Hematopoietic multipotent progenitor cell treated with erythropoietin and hydrocortisone succinate and interleukin-3 and kit ligand, for 8 days (in vitro differentiated cells): ENCODE results near the gene RNASEH2A.
"Not testable (repeated sequence)": the region's sequence is repeated elsewhere in the genome, so short reads cannot be mapped to it uniquely, and the experiment has no call there.

Experiments used
- DNase-seq: peaks from one replicate; pipeline ENCODE4 v3.0.0-alpha.2; 2015

The RNASEH2A gene

DNA sequence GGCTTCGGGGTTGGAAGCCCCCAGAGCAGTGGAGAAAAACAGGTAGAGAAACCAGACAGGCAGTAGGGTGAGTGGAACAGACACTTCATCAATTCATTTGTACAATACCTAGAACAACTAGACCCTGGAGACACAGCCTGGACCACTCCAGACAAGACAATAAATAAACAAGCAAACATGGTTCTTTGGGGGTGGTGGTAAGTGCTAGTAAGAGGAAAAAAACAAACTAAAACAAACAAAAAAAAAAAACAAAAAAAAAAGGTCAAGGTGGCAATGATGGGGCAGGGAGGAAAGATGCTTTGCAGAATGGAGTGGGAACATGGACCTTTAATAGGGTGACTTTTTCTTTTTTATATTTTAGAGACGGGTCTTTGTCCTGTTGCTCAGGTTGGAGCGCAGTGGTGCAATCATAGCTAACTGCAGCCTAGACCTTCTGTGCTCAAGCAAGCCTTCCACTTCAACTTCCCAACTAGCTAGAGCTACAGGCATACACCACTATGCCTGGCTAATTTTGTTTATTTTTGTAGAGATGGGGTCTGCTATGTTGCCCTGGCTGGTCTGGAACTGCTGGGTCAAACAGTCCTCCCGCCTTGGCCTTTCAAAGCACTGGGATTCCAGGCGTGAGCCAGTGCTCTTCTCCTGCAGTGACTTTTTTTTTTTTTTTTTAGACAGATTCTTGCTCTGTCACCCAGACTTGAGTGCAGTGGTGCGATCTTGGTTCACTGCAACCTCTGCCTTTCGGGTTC lies 12.0 kb upstream of the RNASEH2A start:
- no peak for DNase-seq

DNA sequence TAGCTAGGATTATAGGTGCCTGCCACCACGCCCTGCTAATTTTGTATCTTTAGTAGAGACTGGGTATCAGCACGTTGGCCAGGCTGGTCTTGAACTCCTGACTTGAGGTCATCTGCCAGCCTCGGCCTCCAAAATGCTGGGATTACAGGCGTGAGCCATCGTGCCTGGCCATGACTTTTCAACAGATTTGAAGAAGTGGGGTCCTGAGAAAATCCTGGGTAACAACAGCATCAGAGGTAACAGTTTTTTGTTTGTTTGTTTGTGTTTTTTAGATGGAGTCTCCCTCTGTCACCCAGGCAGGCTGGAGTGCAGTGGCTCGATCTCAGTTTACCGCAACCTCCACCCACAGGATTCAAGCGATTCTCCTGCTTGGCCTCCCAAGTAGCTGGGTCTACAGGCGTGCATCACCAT lies 11.4 kb upstream of the RNASEH2A start:
- DNase-seq = peak; percentile 19

DNA sequence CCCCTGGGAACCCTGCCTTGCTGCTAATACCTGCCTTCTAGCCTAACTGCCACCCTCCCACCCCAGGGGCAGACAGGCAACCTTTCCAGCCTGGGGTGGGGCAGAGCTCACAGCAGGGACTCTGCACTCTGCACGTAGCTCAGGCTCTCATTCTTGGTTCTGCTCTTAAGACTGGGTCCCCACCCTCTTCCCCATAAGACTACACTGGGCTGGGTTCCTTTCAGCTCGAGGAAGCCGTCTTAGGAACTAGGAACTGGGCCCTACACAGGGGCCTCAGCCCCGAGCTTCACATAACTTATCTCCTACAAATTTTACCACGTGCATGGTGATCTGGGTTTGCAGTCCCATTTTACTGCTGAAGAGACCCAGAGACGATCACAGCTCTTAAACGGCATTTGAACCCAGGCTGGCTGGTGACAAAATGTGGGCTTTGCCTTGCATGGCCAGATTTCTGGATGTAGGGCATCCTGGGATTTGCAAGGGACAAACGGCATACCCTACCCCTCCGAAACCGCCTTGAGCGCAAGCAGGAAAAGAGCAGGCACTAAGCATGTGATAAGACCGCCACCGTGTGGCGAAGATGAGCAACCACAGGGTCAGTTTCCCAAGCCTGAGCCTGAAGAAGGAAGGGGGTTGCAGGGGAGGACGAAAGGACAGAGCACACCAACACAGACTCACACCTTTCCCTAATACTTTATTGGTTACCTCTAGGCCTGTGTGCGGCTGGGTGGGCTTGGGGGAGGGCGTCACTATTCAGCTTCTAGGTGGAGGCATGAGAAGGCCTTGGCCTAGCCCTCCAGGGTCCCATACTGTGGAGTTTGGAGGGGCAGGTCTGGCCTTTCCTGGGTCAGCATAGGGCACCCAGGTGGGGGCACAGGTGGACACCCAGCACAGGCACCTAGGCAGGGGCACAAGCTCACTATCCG lies 10.0 kb upstream of the RNASEH2A start:
- peak; percentile 88 for DNase-seq

DNA sequence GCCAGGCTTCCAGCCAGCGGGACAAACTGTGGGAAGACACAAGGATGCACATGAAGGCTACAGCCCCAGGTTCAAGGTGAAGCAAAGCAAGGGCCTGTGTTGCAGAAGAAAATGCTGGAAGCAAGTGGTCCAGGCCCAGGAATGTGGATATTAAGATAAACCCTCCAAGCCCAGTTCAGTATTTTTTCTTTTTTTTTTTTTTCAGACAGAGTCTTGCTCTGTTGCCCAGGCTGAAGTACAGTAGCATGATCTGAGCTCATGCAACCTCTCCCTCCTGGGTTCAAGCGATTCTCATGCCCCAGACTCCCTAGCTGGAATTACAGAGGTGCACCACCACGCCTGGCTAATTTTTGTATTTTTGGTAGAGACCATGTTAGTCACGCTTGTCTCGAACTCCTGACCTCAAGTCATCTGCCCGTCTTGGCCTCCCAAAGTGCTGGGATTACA lies 9.2 kb upstream of the RNASEH2A start:
- DNase-seq = peak; percentile 32

DNA sequence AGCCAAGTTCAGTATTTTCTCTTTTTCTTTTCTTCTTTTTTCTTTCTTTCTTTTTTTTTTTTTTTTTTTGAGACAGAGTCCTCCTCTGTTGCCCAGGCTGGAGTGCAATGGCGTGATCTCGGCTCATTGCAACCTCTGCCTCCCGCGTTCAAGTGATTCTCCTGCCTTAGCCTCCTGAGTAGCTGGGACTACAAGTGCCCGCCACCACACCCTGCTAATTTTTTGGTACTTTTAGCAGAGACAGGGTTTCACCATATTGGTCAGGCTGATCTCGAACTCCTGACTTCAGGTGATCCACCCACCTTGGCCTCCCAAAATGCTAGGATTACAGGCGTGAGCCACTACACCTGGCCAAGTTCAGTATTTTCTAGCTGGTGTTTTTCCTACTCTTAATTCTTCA lies 8.8 kb upstream of the RNASEH2A start:
- not testable (repeated sequence) for DNase-seq

DNA sequence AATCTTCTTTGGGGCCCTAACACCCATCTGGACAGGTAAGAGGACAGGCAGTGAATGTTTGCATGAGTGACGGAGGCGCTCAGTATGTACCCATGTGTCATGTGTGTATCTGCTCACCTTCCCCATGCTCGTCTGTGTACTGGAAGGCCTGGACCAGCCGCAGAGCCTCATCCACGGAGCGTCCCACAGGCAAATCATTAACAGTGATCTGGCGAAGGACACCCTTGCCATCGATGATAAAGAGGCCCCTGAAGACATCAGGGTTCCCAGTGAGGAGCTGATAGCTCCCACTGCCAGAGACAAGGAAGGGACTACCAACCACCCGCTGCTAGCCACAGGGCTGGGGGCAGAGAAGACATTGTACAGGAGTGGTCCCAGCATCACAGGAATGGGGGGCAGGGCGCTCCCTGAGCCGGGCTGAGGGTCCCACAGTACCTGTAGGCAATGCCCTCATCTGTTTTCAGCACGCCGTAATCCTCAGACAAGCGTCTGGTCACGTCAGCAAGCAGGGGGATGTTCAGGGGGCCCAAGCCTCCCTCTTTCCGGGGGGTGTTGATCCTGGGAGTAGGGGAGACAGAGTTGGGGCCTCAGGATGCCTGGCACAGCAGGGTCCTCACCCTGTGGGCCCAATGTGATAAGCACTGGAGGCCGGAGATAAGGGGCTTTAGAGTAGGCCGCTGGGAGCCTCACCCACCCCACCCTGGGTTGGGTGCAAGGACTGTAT lies 6.5 kb upstream of the RNASEH2A start:
- peak; percentile 92 for DNase-seq

DNA sequence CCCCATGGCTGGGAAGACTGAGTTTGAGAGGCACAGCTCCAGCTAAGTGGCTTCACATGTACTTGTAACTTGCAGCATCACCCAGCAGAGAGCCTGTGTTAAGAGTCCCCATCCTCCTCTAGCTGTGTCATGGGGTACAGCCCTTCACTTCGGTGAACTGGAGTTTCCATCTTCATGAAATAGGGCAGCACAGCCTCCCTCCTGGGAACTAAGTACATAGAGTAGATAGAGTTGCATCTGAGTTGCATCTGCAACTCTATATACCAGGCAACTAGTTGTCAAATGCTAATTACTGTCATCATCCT lies 6.0 kb upstream of the RNASEH2A start:
- DNase-seq = no peak

DNA sequence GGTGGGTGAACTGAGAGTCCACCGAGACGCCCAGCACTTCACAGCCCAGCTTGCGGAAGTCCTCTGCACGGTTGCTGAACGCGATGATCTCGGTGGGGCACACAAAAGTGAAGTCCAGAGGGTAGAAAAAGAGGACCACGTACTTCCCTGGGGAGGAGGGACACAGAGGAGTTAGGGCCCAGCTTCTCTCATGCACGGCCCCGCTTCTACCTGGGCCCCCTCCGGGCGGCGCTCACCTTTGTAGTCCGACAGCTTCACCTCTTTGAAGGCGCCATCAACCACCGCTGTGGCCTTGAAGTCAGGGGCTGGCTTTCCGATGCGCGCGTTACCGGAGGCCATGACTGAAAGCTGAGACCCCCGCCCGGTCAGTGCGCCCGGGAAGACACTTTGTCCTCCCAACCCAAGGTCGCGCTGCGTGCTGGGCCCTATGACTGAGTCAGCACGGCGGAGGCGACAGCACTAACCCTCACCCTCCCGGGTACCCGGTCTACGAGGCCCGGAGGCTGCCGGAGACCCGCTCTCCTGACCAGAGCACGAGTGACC lies 5.4 kb upstream of the RNASEH2A start:
- DNase-seq = peak; percentile 14

DNA sequence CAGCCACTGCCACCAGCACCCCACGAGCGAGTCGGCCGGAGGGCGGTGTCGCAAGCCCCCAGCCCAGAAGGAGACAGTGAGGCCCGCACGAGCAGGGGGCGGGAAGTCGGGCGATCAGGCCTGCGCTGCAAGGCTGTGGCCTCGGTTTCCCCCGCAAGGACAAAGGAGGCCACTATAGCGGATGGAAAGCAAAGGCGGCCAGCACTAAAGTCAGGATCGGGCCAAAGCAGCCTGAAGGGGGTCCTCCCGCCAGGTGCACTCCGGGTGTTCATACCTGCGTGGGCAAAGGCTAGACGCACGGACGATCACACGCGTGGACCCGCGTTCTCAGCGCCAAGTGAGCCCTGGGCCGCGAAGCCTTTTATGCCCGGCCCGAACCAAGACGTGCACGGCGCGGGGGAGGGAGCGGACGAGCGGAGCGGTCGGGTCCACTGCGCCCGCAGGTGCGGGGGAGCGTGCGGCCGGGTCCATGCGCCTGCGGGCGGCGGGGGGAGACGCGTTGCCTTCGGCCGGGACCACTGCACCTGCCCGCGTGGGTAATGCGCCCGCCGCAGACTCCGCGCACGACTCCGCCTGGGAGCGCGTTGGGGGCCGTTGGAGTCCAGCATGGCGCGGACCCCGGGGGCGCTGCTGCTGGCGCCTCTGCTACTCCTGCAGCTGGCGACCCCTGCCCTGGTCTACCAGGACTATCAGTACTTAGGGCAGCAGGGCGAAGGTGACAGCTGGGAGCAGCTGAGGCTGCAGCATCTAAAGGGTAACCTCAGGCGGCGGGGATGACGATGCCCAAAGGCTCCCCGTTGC lies 4.7 kb upstream of the RNASEH2A start, which contains the start of the genes PRDX2 and THSD8:
PRDX2 (minus strand) TSS at position 335 of the 801 bp plus-strand sequence. CDS start 539 bp downstream, outside the sequence.
THSD8 (plus strand) TSS at position 604 of the 801 bp plus-strand sequence; CDS start at position 607, 3 bp downstream.
- peak; percentile 87 for DNase-seq

DNA sequence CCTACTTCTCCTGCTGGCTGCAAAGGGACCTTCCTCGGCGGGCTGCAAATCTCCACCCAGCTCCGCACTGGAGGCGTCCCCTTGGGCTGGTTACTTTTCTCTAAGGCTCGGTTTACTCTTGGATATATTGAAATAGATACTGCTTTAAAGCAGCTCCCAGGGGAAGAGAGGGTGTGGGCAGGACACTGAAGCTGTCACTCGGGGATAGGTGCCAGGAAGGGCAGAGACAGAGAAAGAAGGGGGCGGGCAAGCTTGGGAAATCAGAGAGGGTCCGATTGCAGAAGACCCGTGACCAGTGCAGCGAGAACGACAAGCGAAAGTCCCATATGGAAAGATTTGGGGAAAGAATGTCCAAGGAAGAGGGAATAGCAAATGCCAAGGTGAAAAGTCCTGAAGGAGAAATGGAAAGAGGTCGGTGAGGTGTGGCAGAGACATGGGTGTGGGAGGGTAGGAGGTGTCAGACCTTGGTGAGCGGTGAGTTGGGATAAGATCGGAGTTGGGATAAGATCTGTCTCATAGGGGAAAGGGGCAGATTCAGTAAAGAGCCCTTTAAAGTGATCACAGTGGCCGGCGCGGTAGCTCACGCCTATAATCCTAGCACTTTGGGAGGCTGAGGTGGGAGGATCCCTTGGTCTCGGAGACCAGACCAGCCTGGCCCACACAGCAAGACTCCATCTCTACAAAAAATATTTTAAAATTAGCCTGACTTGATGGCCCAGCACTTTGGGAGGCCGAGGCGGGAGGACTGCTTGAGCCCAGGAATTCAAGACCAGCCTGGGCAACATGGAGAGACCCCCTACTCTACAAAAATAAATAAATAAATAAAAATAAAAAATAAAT lies 3.9 kb upstream of the RNASEH2A start:
- no peak for DNase-seq

DNA sequence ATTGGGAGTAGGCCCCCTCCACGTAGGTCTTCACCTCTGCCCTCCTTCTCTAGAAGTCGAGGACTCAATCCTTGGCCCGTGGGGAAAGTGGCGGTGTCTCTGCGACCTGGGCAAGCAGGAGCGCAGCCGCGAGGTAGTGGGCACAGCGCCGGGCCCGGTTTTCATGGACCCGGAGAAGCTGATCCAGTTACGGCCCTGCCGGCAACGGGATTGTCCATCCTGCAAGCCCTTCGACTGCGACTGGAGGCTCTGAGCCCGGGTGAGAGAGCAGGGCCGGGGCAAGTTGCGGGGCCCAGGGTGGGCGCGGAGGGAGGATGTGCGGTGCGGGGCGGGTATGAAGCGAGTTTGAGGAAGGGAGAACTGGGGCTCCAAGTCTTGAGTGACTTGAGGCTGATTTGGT lies 2.3 kb upstream of the RNASEH2A start:
- no peak for DNase-seq

DNA sequence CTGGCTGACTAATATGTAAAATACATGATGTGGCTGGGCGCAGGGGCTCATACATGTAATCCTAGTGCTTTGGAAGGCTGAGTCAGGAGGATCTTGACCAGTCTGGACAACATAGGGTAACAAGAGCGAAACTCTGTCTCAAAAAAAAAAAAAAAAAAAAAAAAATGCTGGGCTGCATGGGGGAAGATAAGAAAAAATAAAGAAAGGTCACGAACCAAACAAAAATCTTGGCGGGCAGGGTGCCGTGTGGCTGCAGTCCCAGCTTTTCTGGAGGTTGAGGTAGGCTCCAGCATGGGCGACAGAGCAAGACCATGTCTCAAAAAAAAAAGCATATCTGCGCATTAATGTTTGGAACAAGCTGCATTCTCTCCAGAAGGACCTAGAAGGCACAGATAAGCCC lies 8.7 kb downstream of the RNASEH2A start:
- no peak for DNase-seq

DNA sequence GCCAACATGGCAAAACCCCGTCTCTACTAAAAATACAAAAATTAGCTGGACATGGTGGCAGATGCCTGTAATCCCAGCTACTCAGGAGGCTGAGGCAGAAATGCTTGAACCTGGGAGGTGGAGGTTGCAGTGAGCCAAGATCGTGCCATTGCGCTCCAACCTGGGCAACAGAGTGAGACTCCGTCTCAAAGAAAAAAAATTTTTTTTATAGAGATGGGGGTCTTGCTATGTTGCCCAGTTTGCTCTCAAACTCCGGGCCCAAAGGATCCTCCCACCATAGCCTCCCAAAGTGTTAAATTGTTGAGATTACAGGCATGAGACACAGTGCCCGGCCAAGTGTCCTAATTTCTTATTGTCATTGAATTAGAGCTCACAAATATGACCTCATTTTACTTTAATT lies 10.8 kb downstream of the RNASEH2A start:
- DNase-seq = not testable (repeated sequence)

DNA sequence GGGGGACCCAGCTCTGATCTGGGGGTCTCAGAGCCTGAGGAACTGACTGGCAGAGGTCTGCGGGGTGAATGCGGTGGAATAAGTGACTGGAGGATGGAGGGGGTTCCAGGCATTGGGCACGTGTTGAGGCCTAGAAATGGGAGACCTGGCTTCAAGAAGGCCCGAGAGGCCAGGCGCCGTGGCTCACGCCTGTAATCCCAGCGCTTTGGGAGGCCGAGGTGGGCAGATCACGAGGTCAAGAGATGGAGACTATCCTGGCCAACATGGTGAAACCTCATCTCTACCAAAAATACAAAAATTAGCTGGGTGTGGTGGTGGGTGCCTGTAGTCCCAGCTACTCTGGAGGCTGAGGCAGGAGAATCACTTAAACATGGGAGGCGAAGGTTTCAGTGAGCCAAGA lies 11.4 kb downstream of the RNASEH2A start:
- DNase-seq = not testable (repeated sequence)

DNA sequence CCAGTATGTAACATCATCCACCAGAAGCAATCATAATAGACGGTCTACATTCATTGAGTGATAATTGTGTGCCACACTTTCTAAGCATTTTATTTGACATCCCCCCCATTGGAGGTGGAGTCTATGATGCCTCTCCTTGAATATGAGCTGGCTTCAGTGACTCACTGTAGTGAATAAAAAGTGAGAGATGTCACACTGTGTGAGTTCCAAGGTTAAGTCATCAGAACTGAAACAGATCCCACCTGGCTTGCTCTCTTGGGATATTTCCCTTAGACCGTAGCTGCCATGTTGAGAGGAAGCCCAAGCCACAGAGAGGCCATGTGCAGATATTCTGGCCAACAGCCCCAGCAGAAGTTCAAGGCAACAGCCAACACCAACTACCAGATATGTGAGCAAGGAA lies 15.4 kb downstream of the RNASEH2A start:
- DNase-seq = no peak

DNA sequence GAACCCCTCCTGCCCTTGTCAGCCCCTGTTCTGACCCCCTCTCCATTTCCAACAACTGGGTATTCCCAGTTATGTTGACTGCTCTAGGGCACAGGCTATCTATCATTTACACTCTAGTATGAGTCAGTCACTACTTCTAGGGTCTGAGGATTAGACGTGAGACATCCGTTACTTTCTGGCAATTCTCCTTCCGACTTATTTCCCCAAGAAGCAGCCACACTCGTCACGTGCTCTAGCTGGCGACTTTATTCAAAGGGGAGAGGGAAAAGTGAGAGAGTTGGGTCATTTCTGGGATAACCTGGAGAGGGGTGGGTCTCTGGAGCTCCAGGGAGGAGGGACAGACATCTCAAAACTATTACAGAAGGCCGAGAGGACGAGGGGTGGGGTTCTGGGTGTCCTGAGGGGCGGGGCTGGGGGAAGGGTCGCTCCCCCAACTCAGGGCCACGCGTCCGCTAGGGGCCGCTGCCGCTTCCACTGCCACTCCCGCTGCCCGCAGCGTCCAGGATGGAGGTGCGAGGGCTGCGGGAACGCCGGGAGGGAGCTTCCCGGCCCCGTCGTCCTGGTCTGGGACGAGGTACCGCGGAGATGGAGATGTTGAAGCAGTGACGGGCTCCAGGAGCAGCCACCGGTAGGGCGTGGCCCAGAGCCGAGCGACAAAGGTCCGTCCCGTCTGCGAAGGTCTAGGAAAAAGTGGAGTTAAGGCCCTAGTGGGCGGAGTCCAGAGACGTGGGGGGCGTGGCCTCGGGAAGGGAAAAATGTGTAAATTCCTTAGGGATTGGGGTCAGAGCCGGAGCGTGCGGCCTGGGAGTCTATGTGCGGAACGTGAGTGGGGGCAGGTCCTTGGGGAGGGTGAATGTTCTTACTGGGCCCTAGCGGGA lies 19.1 kb downstream of the RNASEH2A start:
- no peak for DNase-seq

DNA sequence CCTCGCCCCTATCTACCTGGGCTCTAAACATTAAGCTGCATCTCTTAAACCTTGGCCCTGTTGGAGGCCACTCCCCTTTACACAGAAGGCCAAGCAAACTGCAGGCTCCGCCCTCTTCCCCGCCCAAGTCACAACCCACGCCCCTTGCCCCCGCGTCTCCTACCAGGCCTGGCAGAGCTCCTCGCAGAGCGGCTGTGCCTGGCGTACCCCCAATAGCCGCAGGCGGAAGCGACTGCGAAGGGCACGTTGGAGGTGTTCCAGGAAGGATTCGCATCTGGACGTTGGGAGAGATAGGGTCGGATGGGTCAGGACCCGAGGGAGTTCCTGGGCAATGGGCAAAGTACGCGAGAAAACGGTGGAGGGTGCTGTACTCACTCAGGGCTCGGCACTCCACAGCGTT lies 22.1 kb downstream of the RNASEH2A start:
- peak; percentile 78 for DNase-seq

DNA sequence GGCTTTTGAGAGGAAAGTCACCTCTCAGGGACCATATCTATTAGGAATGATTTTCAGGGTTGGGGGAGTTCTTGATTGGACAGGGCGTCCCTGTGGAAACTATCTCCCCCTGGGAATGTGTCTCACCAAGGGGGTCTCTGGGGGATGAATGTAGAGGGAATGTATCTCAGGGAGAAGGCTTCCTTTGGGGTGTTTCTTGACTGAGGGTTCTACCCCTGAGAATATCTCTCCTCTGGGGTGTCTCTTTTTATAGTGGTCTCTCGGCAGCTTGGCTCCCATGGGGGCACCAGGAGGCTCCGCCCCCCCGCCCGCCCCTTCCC lies 27.0 kb downstream of the RNASEH2A start:
- DNase-seq = no peak

DNA sequence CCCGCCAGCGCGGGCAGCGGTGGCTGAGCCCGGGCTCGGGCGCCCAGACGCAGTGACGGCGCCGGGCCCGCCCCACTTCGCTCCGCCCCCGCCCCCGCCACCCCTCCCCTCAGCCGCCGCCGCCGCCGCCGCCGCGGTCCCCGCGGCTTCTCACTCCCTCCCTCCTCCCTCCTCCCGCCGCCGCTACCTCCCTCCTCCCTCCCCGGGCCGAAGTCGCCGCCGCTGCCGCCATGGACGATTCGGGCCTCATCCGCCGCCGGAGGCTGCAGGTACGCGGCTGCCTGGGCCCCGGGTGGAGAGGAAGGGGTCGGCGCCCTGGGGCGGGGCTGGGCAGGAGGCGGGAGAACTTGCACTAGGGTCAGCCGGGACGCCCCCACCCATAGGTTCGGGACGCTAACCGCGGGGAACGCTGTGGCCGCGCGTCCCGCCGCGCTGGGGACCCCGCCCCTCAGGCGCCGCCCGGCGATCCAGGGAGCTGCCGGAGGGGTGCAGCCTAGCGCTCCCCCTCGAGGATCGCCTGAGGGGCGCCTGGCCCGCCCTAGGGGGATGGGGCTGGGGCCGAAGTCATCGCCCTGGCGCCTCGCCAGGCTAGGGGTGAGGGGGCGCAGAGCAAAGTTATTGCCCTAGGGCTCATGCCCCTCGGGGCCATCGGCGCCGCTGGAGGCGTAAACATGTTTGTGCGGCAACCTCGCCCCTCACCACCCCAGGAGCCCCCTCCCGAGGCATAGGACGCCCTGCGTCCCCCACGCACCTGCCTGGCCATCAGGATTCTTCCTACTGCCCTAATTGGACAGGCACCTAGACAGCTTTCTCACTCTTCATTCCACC lies 27.6 kb downstream of the RNASEH2A start:
- peak; percentile 34 for DNase-seq
